GM21447 (cell line): Measurements from ENCODE around the gene GHR.
"Not testable (repeated sequence)": the region's sequence is repeated elsewhere in the genome, so short reads cannot be mapped to it uniquely, and the experiment has no call there.

Experiments
- ATAC-seq: cut with Tn5 transposase; IDR thresholded peaks from one replicate; pipeline ENCODE4 v1.9.1; 2021; ENCODE audit not compliant: unreplicated experiment

GHR gene

DNA sequence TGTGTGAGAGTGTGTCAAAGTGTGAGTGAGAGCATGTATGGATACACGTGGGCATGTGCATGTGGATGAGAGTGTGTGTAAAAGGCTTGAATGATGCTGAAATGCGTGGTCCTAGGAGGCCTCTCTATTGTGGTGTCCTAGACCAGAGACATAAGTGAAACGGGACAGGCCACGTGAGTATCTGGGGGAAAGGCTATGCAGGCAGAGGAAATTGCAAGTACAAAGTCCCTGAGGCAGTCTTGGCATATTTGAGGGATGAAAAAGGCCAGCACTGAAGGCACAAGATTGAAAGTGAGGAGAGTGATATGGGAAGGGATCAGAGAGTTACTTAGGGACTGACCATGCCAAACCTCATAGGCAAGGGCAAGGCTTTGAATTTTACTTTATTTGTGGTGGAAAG lies 266.2 kb downstream of the GHR start:
- ATAC-seq = no peak

GRCh38 chr5:42691413-42691937 lies 268.2 kb downstream of the GHR start:
- no peak for ATAC-seq

DNA sequence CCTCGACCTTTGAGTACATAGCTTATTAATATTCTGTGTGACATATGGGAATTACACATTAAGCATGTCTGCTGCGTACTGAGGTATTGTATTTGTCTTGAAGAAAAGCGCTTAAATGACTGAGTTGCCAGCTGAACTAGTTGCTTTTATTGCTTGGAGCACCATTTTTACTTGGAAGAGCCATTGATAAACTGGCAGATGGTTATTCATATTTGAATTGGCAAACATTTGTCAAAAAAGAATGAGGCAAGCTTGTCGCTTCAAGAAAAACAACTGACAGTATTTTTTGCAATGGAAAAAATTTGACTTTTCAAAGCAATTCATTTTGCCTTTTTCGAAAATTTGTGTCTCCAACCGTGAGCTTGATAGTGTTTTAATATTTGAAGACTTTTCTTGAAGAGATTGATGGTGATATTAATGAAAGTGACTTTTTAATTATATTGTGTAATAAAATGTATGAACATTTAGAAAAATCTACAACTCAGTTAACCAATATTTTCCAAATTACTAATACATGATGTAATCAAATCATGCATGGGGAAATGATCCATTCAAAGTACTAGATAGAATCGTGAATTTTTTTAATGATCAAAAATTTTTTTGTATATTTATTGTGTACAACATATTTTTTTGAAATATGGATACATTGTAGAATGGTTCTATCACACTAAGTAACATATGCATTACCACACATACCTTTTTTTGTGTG lies 278.3 kb downstream of the GHR start:
- ATAC-seq = no peak

DNA sequence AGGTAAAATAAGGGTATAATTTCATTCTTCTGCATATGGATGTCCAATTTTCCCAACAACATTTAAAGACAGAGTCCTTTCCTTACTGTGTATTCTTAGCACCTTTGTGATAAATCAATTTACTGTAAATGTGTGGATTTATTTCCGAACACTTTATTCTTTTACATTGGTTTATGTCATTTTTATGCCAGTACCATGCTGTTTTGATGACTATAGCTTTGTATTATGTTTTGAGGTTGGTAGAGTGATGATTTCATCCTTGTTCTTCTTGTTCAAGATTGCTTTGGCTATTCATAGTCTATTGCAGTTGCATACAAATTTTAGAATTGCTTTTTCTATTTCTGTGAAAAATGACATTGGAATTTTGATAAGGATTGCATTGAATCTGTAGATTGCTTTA lies 280.0 kb downstream of the GHR start:
- no peak for ATAC-seq

DNA sequence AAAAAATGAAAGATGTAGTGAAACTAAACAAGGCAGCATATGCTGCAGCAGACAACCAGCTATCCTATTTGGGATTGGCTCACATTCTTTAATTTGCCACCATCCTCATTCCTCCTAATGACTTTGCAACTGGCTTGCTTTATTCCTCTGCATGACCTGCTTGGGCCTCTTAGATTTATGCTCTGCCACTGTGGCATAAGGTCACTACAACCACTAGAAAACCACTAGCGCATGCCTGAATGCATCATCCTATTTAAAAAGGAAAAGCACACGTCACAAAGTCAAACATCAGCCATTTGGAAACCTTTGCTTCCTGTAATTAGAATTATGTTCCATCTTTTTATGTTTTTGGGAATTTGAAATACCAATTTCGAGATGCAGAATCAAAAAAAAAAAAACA lies 292.5 kb downstream of the GHR start:
- ATAC-seq = no peak

DNA sequence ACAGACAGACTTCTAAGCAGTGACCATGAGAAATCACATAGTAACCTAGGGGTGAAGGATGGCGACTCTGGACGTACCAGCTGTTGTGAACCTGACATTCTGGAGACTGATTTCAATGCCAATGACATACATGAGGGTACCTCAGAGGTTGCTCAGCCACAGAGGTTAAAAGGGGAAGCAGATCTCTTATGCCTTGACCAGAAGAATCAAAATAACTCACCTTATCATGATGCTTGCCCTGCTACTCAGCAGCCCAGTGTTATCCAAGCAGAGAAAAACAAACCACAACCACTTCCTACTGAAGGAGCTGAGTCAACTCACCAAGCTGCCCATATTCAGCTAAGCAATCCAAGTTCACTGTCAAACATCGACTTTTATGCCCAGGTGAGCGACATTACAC lies 295.4 kb downstream of the GHR start:
- peak; percentile 79 for ATAC-seq

GRCh38 chr5:42719034-42719433 lies 295.8 kb downstream of the GHR start:
- ATAC-seq = no peak

DNA sequence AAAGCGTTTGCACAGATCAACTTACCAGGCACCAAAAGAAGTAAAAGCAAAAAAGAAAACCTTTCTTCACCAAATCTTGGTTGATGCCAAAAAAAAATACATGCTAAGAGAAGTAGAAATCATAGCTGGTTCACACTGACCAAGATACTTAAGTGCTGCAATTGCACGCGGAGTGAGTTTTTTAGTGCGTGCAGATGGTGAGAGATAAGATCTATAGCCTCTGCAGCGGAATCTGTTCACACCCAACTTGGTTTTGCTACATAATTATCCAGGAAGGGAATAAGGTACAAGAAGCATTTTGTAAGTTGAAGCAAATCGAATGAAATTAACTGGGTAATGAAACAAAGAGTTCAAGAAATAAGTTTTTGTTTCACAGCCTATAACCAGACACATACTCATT lies 297.0 kb downstream of the GHR start:
- ATAC-seq = no peak

- no peak for ATAC-seq
Observed at GRCh38 chr5:42721484-42721883, 298.2 kb downstream of the GHR start.

DNA sequence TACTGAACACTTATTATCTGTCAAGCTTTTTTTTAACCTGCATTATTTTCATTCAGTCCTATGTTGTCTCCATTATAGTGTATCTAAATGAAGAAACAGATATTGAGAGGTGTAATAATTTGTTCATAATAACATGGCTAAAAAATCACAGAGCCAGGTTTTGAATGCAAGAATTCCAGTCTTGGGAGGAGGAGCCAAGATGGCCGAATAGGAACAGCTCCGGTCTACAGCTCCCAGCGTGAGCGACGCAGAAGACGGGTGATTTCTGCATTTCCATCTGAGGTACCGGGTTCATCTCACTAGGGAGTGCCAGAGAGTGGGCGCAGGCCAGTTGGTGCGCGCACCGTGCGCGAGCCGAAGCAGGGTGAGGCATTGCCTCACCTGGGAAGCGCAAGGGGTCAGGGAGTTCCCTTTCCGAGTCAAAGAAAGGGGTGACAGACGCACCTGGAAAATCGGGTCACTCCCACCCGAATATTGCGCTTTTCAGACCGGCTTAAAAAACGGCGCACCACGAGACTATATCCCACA lies 311.4 kb downstream of the GHR start:
- ATAC-seq = not testable (repeated sequence)

DNA sequence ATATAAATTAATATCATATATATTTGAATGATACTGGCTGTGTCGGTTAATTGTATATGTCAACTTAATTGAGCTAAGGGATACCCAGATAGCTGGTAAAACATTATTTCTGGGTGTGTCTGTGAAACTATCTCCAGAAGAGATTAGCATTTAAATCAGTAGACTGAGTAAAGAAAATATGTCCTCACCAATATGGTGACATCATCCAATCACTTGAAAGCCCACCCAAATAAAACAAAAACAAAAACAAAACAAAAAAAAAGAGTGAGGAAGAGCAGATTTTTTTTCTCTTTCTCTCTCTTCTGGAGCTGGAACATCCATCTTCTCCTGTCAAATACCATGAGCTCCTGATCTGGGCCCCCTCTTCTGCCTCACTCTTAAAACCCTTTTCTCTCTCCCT lies 317.7 kb downstream of the GHR start:
- ATAC-seq = no peak

- ATAC-seq = no peak
Observed at GRCh38 chr5:42745426-42745825, 322.2 kb downstream of the GHR start.

GRCh38 chr5:42745856-42746255 lies 322.6 kb downstream of the GHR start:
- ATAC-seq = no peak

GRCh38 chr5:42749020-42749419 lies 325.8 kb downstream of the GHR start:
- no peak for ATAC-seq

DNA sequence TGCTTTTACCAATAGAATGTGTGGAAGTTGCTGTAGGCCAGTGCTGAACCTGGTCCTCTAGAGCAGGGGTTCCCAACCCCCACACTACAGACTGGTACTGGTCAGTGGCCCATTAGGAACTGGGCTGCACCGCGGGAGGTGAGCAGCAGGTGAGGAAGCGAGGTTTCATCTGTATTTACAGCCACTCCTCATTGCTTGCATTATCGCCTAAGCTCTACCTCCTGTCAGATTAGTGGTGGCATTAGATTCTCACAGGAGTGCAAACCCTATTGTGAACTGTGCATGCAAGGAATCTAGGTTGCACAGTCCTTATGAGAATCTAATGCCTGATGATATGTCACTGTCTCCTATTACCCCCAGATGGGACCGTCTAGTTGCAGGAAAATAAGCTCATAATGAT lies 327.3 kb downstream of the GHR start:
- no peak for ATAC-seq

DNA sequence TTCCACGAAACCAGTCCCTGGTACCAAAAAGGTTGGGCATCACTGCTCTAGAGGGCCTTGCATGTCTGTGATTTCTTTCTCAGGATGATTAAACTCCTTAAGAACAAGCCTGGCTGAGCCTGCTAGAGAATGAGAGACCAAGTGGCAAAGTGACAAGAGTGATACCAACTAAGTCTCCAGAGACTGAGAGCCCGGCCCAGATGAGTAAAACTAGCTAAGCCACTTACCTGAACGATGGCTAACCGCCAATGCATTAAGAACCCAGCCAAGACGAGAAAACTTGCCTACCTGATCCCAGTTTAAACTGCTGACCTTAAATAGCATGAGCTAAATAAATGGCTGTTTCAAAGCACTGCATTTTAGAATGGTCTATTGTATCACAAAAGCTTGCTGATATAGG lies 327.8 kb downstream of the GHR start:
- no peak for ATAC-seq

GRCh38 chr5:42753099-42753498 lies 329.9 kb downstream of the GHR start:
- ATAC-seq = no peak

GRCh38 chr5:42756606-42757601 lies 333.7 kb downstream of the GHR start, which contains the start of gene CCDC152:
Gene CCDC152 (plus strand): TSS chr5:42756818. CDS start chr5:42759122, 2,304 bp downstream.
- ATAC-seq = peak; percentile 67

GRCh38 chr5:42759456-42759855 lies 336.2 kb downstream of the GHR start:
- ATAC-seq = no peak

GRCh38 chr5:42760426-42760825 lies 337.2 kb downstream of the GHR start:
- ATAC-seq = no peak

GRCh38 chr5:42761791-42762190 lies 338.6 kb downstream of the GHR start:
- ATAC-seq = no peak
